SK-N-MC (cell line): ENCODE data around the gene DLGAP1.

Experiments
- DNase-seq: peaks from one replicate; pipeline ENCODE4 v3.0.0-alpha.2; 2011; ENCODE audit warnings: low read depth, low spot score
- H3K27ac ChIP-seq: fragments of 200-600 bp; sonication (generic); 2 replicates; pipeline ENCODE4 v1.5.1; 2016; ENCODE audit warnings: mixed run types
- H3K36me3 ChIP-seq: fragments of 200-600 bp; sonication (generic); 2 replicates; pipeline ENCODE4 v1.6.1; 2017; ENCODE audit warnings: antibody characterized with exemption, low read length, mixed read lengths; ENCODE audit not compliant: insufficient read depth
- H3K4me3 ChIP-seq: fragments of 200-600 bp; sonication (generic); 2 replicates; pipeline ENCODE4 v1.5.1; 2016
- H3K9ac ChIP-seq: fragments of 200-600 bp; sonication (generic); 2 replicates; pipeline ENCODE4 v1.8.0; 2017; ENCODE audit warnings: mixed run types, mixed read lengths; ENCODE audit not compliant: insufficient read length
- H3K9me3 ChIP-seq: fragments of 200-600 bp; sonication (generic); 2 replicates; pipeline ENCODE4 v1.6.1; 2017; ENCODE audit warnings: low read depth, mild to moderate bottlenecking, antibody characterized with exemption, low read length, moderate library complexity, mixed read lengths
- EZH2 ChIP-seq: fragments of 200-600 bp; sonication (generic); IDR thresholded peaks from one replicate; pipeline ENCODE4 v1.6.1; 2017; ENCODE audit warnings: antibody characterized with exemption
- FOXP2 ChIP-seq: optimal IDR thresholded peaks from 2 replicates; pipeline ENCODE3; 2011; ENCODE audit warnings: mild to moderate bottlenecking, moderate library complexity; ENCODE audit not compliant: insufficient read depth; ENCODE audit errors: extremely low read length, control extremely low read depth
- POLR2AphosphoS5 ChIP-seq: IDR thresholded peaks from 2 replicates; pipeline ENCODE4 v1.6.1; 2012; ENCODE audit warnings: mild to moderate bottlenecking, low read depth, low read length, borderline replicate concordance

DLGAP1 gene

GRCh38 chr18:3723554-3723953 is 731.6 kb downstream of the DLGAP1 start:
- Histone ChIP-seq H3K4me3 (peak overlapping the region; percentile 34), H3K27ac (no peak overlapping the region), H3K9ac (no peak overlapping the region), H3K9me3 (no peaks in the 10 kb centered on the region), H3K36me3 (no peaks in the 10 kb centered on the region)
- no peak for DNase-seq
- no peak for TF ChIP-seq POLR2AphosphoS5
- TF ChIP-seq EZH2: no peak
- TF ChIP-seq FOXP2: no peak

GRCh38 chr18:3722649-3723433 is 732.3 kb downstream of the DLGAP1 start:
- H3K9ac ChIP-seq: no peak overlapping the region
- H3K4me3 ChIP-seq: peak overlapping the region; percentile 34
- H3K27ac ChIP-seq: peak overlapping the region; percentile 72
- H3K36me3 ChIP-seq: no peaks in the 10 kb centered on the region
- TF ChIP-seq POLR2AphosphoS5 (no peak), FOXP2 (no peak), EZH2 (no peak)
- H3K9me3 ChIP-seq: no peaks in the 10 kb centered on the region
- no peak for DNase-seq

GRCh38 chr18:3721771-3722648 is 733.1 kb downstream of the DLGAP1 start:
- Histone ChIP-seq H3K9ac (no peak overlapping the region), H3K4me3 (peak overlapping the region; percentile 34), H3K27ac (peak overlapping the region; percentile 72), H3K9me3 (no peaks in the 10 kb centered on the region), H3K36me3 (no peaks in the 10 kb centered on the region)
- no peak; the same call in 1 of the 2 replicates for TF ChIP-seq POLR2AphosphoS5
- no peak for TF ChIP-seq FOXP2
- TF ChIP-seq EZH2: no peak
- no peak for DNase-seq

GRCh38 chr18:3720818-3721545 is 734.1 kb downstream of the DLGAP1 start:
- Histone ChIP-seq H3K36me3 (no peaks in the 10 kb centered on the region), H3K9ac (peak overlapping the region; percentile 29), H3K27ac (peak overlapping the region; percentile 72), H3K4me3 (no peak overlapping the region), H3K9me3 (no peaks in the 10 kb centered on the region)
- TF ChIP-seq EZH2: no peak
- no peak for TF ChIP-seq POLR2AphosphoS5
- TF ChIP-seq FOXP2: no peak
- DNase-seq: no peak

GRCh38 chr18:3720159-3720558 is 734.9 kb downstream of the DLGAP1 start:
- no peak for TF ChIP-seq EZH2
- TF ChIP-seq POLR2AphosphoS5: no peak
- TF ChIP-seq FOXP2: no peak
- no peaks in the 10 kb centered on the region for H3K36me3 ChIP-seq
- no peak overlapping the region for H3K4me3 ChIP-seq
- H3K27ac ChIP-seq: no peak overlapping the region
- H3K9ac ChIP-seq: no peak overlapping the region
- H3K9me3 ChIP-seq: no peaks in the 10 kb centered on the region
- DNase-seq: no peak

- DNase-seq: no peak
- no peaks in the 10 kb centered on the region for H3K9me3 ChIP-seq
- H3K9ac ChIP-seq: no peak overlapping the region
- H3K27ac ChIP-seq: no peak overlapping the region
- no peak for TF ChIP-seq FOXP2
- TF ChIP-seq POLR2AphosphoS5: no peak
- no peak for TF ChIP-seq EZH2
- H3K36me3 ChIP-seq: no peaks in the 10 kb centered on the region
- H3K4me3 ChIP-seq: no peak overlapping the region
Observed at GRCh38 chr18:3717376-3718025, 737.6 kb downstream of the DLGAP1 start.

DNA sequence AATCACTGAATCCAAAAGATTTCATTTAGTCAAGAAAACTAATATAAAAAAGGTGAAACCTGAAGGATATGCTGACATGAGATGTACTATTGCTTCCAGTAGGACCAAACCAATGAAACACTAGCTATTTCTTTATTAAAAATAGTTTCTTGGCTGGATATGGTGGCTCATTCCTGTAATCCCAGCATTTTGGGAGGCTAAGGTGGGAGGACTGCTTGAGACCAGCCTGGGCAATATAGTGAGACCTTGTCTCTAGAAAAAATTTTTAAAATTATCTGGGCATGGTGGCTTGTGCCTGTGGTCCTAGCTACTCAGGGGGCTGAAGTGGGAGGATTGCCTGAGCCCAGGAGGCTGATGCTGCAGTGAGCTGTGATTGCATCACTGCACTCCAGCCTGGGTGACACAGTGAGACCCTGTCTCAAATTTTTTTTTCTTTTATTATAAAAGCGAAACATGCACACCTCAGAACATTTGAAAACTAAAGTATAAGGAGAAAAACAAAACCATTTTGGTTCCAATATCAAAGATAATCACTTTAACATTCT is 738.9 kb downstream of the DLGAP1 start:
- TF ChIP-seq EZH2 (no peak), FOXP2 (no peak), POLR2AphosphoS5 (no peak)
- H3K4me3 ChIP-seq: no peak overlapping the region
- DNase-seq: no peak

More for the DNA sequence above, 738.9 kb downstream of the DLGAP1 start:
- H3K9ac ChIP-seq: no peak overlapping the region
- H3K36me3 ChIP-seq: no peaks in the 10 kb centered on the region
- H3K27ac ChIP-seq: no peak overlapping the region; the same call in 1 of the 2 replicates
- H3K9me3 ChIP-seq: no peaks in the 10 kb centered on the region
